ENCODE results near the gene MBP. TPM values are rescaled to one million over a fixed set of nuclear protein-coding genes. Genes with fewer than 3 reads are reported as not detected.
"Not testable (repeated sequence)": the region's sequence is repeated elsewhere in the genome, so short reads cannot be mapped to it uniquely, and the experiment has no call there.

The MBP gene
- total RNA-seq, 2 experiments from 2014 or later: 13.5 to 28.9 TPM

DNA sequence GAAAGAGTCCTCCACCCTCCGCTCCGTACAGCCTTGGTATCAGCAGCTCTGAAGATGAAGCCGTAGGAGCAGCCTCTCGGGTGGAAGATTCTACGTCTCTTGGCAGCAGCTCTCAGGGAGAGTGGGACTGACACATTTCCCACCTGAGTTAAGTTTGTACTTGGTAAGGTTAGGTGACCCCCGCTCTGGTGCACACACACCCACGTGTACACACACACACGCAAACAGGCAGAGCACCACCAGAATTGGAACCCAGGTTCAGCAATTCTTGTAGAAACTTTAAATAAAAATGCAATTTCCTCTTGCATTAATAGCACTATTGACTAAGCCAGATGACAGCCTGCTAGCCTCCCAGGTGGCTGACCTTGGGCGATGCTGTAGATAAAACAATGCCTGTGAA lies 111.5 kb downstream of the MBP start:
- no TSS peak for BruUV-seq (replicated peaks)
- CTCF ChIA-PET (ENCODE audit: unreplicated experiment): no interaction called here
- Histone ChIP-seq H3K36me3 (ENCODE audit: insufficient read depth, low read length) (no peaks in the 10 kb centered on the region), H2AFZ (ENCODE audit: low read length) (no peak overlapping the region), H3K9me2 (ENCODE audit: insufficient read depth, low read length) (no peaks in the 10 kb centered on the region), H3K27ac (ENCODE audit: low read depth, low read length, poor library complexity, severe bottlenecking) (no peak overlapping the region), H3K4me1 (ENCODE audit: insufficient read depth, low read length, poor library complexity, severe bottlenecking) (no peaks in the 10 kb centered on the region), H3K9me3 (ENCODE audit: low read length) (no peaks in the 10 kb centered on the region), H3K4me2 (ENCODE audit: low read length) (no peak overlapping the region), H3K4me3 (ENCODE audit: low read depth, low read length, poor library complexity, severe bottlenecking) (no peak overlapping the region), H3K79me2 (ENCODE audit: insufficient read depth, low read depth, low read length) (no peaks in the 10 kb centered on the region), H4K20me1 (ENCODE audit: insufficient read depth, low read length) (no peaks in the 10 kb centered on the region)
- intact Hi-C loops (cut with micrococcal nuclease; ENCODE audit: unreplicated experiment): no loop called here
- POLR2A ChIA-PET: interaction anchor here (0.6 kb wide), 1 partner anchor 11 kb away, joined by 4 read pairs; no protein-coding TSS in a partner anchor
- TF ChIP-seq, protein P1, sequence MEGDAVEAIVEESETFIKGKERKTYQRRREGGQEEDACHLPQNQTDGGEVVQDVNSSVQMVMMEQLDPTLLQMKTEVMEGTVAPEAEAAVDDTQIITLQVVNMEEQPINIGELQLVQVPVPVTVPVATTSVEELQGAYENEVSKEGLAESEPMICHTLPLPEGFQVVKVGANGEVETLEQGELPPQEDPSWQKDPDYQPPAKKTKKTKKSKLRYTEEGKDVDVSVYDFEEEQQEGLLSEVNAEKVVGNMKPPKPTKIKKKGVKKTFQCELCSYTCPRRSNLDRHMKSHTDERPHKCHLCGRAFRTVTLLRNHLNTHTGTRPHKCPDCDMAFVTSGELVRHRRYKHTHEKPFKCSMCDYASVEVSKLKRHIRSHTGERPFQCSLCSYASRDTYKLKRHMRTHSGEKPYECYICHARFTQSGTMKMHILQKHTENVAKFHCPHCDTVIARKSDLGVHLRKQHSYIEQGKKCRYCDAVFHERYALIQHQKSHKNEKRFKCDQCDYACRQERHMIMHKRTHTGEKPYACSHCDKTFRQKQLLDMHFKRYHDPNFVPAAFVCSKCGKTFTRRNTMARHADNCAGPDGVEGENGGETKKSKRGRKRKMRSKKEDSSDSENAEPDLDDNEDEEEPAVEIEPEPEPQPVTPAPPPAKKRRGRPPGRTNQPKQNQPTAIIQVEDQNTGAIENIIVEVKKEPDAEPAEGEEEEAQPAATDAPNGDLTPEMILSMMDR (conservative IDR thresholded peaks at IDR 0.05; ENCODE audit: low read length): no peak
- no peak for TF ChIP-seq EZH2phosphoT487 (IDR thresholded peaks at IDR 0.05; ENCODE audit: borderline replicate concordance, low read depth, low read length)
- DNase-seq (ENCODE audit: low spot score): no peak

DNA sequence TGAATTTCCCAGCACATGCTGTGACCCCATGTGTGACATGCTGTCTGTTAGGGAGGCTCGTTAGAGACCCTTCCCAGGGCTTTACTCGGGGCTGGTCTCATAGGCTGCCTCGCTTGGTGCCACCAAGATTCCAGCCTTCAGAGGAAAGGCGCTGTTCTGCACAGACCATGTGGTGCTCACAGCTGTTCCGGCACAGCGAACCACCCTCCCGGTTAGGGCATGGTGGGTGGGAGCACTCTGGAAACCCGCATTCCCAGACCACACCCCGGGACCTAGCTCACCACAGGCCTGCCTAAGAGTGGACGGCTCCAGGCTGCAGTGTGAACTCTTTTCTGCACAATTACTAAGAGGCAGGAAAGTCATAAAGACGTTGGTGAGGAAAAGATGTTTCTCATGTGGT lies 112.0 kb downstream of the MBP start:
- Histone ChIP-seq H4K20me1 (ENCODE audit: insufficient read depth, low read length) (no peaks in the 10 kb centered on the region), H3K4me1 (ENCODE audit: insufficient read depth, low read length, poor library complexity, severe bottlenecking) (no peaks in the 10 kb centered on the region), H3K9me3 (ENCODE audit: low read length) (no peaks in the 10 kb centered on the region), H3K4me2 (ENCODE audit: low read length) (no peak overlapping the region), H3K36me3 (ENCODE audit: insufficient read depth, low read length) (no peaks in the 10 kb centered on the region), H2AFZ (ENCODE audit: low read length) (no peak overlapping the region), H3K4me3 (ENCODE audit: low read depth, low read length, poor library complexity, severe bottlenecking) (no peak overlapping the region), H3K79me2 (ENCODE audit: insufficient read depth, low read depth, low read length) (no peaks in the 10 kb centered on the region), H3K9me2 (ENCODE audit: insufficient read depth, low read length) (no peaks in the 10 kb centered on the region), H3K27ac (ENCODE audit: low read depth, low read length, poor library complexity, severe bottlenecking) (no peak overlapping the region)
- ChIA-PET POLR2A (no interaction called here), CTCF (ENCODE audit: unreplicated experiment) (no interaction called here)
- intact Hi-C loops (cut with micrococcal nuclease; ENCODE audit: unreplicated experiment): no loop called here
- no peak for DNase-seq (ENCODE audit: low spot score)
- no peak for TF ChIP-seq EZH2phosphoT487 (IDR thresholded peaks at IDR 0.05; ENCODE audit: borderline replicate concordance, low read depth, low read length)
- TF ChIP-seq, protein P1 (conservative IDR thresholded peaks at IDR 0.05; ENCODE audit: low read length): no peak
- no TSS peak for BruUV-seq (replicated peaks)

GRCh38 chr18:77019641-77020040 lies 112.9 kb downstream of the MBP start:
- no peaks in the 10 kb centered on the region for H3K36me3 ChIP-seq (ENCODE audit: insufficient read depth, low read length)
- H4K20me1 ChIP-seq (ENCODE audit: insufficient read depth, low read length): no peaks in the 10 kb centered on the region
- no peaks in the 10 kb centered on the region for H3K4me1 ChIP-seq (ENCODE audit: insufficient read depth, low read length, poor library complexity, severe bottlenecking)
- no peaks in the 10 kb centered on the region for H3K79me2 ChIP-seq (ENCODE audit: insufficient read depth, low read depth, low read length)
- no peaks in the 10 kb centered on the region for H3K9me3 ChIP-seq (ENCODE audit: low read length)
- H3K4me3 ChIP-seq (ENCODE audit: low read depth, low read length, poor library complexity, severe bottlenecking): no peak overlapping the region
- no TSS peak for BruUV-seq (replicated peaks)
- intact Hi-C loops (cut with micrococcal nuclease; ENCODE audit: unreplicated experiment): no loop called here
- no peaks in the 10 kb centered on the region for H3K9me2 ChIP-seq (ENCODE audit: insufficient read depth, low read length)
- ChIA-PET CTCF (ENCODE audit: unreplicated experiment) (no interaction called here), POLR2A (no interaction called here)
- TF ChIP-seq EZH2phosphoT487 (IDR thresholded peaks at IDR 0.05; ENCODE audit: borderline replicate concordance, low read depth, low read length): no peak
- TF ChIP-seq, protein P1 (conservative IDR thresholded peaks at IDR 0.05; ENCODE audit: low read length): no peak
- no peak for DNase-seq (ENCODE audit: low spot score)
- H2AFZ ChIP-seq (ENCODE audit: low read length): no peak overlapping the region
- H3K27ac ChIP-seq (ENCODE audit: low read depth, low read length, poor library complexity, severe bottlenecking): no peak overlapping the region
- H3K4me2 ChIP-seq (ENCODE audit: low read length): no peak overlapping the region

DNA sequence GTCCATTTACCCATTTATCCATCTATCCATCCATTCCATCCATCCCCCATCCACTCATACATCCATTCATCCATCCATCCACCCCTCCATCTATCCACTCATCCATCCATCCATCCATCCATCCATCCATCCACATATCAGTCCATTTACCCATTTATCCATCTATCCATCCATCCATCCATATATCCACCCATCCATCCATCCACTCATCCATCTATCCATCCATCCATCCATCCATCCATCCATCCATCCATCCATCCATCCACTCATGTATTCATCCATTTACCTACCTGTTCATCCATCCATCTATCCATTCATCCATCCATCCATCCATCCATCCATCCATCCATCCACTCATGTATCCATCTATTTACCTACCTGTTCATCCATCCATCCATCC lies 113.9 kb downstream of the MBP start:
- DNase-seq (ENCODE audit: low spot score); H3K36me3 ChIP-seq (ENCODE audit: insufficient read depth, low read length); H4K20me1 ChIP-seq (ENCODE audit: insufficient read depth, low read length); H2AFZ ChIP-seq (ENCODE audit: low read length); BruUV-seq (replicated peaks); H3K4me3 ChIP-seq (ENCODE audit: low read depth, low read length, poor library complexity, severe bottlenecking); intact Hi-C loops (cut with micrococcal nuclease; ENCODE audit: unreplicated experiment); H3K4me1 ChIP-seq (ENCODE audit: insufficient read depth, low read length, poor library complexity, severe bottlenecking); H3K4me2 ChIP-seq (ENCODE audit: low read length); H3K9me3 ChIP-seq (ENCODE audit: low read length); H3K27ac ChIP-seq (ENCODE audit: low read depth, low read length, poor library complexity, severe bottlenecking); H3K9me2 ChIP-seq (ENCODE audit: insufficient read depth, low read length); CTCF ChIA-PET (ENCODE audit: unreplicated experiment); POLR2A ChIA-PET; H3K79me2 ChIP-seq (ENCODE audit: insufficient read depth, low read depth, low read length): not testable (repeated sequence)

Data from OCI-LY7 (cell line).